GM23338 (cell line): ENCODE data around the gene PIWIL4. TPM values are rescaled to one million over a fixed set of nuclear protein-coding genes. Genes with fewer than 3 reads are reported as not detected.
"Not testable (repeated sequence)": the region's sequence is repeated elsewhere in the genome, so short reads cannot be mapped to it uniquely, and the experiment has no call there.

Source experiments
- ATAC-seq: fragments of 200-7000 bp; cut with Tn5 transposase; 3 replicates; pipeline ENCODE4 v1.9.1; 2020
- DNase-seq: peaks from one replicate; pipeline ENCODE4 v3.0.0-alpha.2; 2015; ENCODE audit warnings: low spot score
- H2AFZ ChIP-seq: fragments of 200-600 bp; sonication (generic); 2 replicates; pipeline ENCODE4 v1.8.0; 2016; ENCODE audit warnings: antibody characterized with exemption, mild to moderate bottlenecking, moderate library complexity
- H3F3A ChIP-seq: fragments of 200-600 bp; sonication (generic); replicated peaks from 2 replicates; pipeline ENCODE4 v1.8.0; 2017; ENCODE audit warnings: antibody characterized with exemption, mixed run types, low read depth
- H3K27ac ChIP-seq: fragments of 200-600 bp; sonication (generic); 2 replicates; pipeline ENCODE4 v1.6.1; 2016; ENCODE audit warnings: low read depth
- H3K27me3 ChIP-seq: fragments of 200-600 bp; sonication (generic); 2 replicates; pipeline ENCODE4 v1.8.0; 2016; ENCODE audit warnings: mild to moderate bottlenecking, mixed run types, moderate library complexity; ENCODE audit not compliant: insufficient read depth
- H3K36me3 ChIP-seq: fragments of 200-600 bp; sonication (generic); 2 replicates; pipeline ENCODE4 v1.8.0; 2016; ENCODE audit warnings: mild to moderate bottlenecking; ENCODE audit not compliant: insufficient read depth
- H3K4me1 ChIP-seq: fragments of 200-600 bp; sonication (generic); 2 replicates; pipeline ENCODE4 v1.8.0; 2016; ENCODE audit warnings: mild to moderate bottlenecking, moderate library complexity; ENCODE audit not compliant: insufficient read depth
- H3K4me2 ChIP-seq: fragments of 200-600 bp; sonication (generic); 2 replicates; pipeline ENCODE4 v1.7.1; 2017; ENCODE audit warnings: mixed run types
- H3K4me3 ChIP-seq: fragments of 200-600 bp; sonication (generic); 2 replicates; pipeline ENCODE4 v1.6.1; 2016; ENCODE audit warnings: mixed run types
- H3K79me2 ChIP-seq: fragments of 200-600 bp; sonication (generic); replicated peaks from 2 replicates; pipeline ENCODE4 v1.8.0; 2017; ENCODE audit warnings: mild to moderate bottlenecking; ENCODE audit not compliant: insufficient read depth
- H3K9me2 ChIP-seq: fragments of 200-600 bp; sonication (generic); 2 replicates; pipeline ENCODE4 v1.8.0; 2017; ENCODE audit not compliant: insufficient read depth
- H4K20me1 ChIP-seq: fragments of 200-600 bp; sonication (generic); replicated peaks from 2 replicates; pipeline ENCODE4 v1.8.0; 2017; ENCODE audit warnings: mild to moderate bottlenecking; ENCODE audit not compliant: insufficient read depth
- H3K27ac Mint-ChIP-seq: 2 replicates; pipeline ENCODE4 v1.8.0; 2020; ENCODE audit warnings: inconsistent platforms, mild to moderate bottlenecking, moderate library complexity, mixed read lengths
- H3K27me3 Mint-ChIP-seq: 3 replicates; pipeline ENCODE4 v1.8.0; 2022; ENCODE audit warnings: low read depth, mild to moderate bottlenecking, moderate library complexity, mixed read lengths, inconsistent platforms; ENCODE audit not compliant: insufficient read depth, poor library complexity
- H3K36me3 Mint-ChIP-seq: 3 replicates; pipeline ENCODE4 v1.8.0; 2021; ENCODE audit warnings: low read depth, mild to moderate bottlenecking, inconsistent platforms, moderate library complexity, mixed read lengths
- H3K4me1 Mint-ChIP-seq: 3 replicates; pipeline ENCODE4 v1.8.0; 2020; ENCODE audit warnings: mild to moderate bottlenecking, inconsistent platforms, mixed read lengths
- H3K4me3 Mint-ChIP-seq: 3 replicates; pipeline ENCODE4 v1.8.0; 2021; ENCODE audit warnings: moderate library complexity, mild to moderate bottlenecking, inconsistent platforms, mixed read lengths
- H3K9me3 Mint-ChIP-seq: 3 replicates; pipeline ENCODE4 v1.8.0; 2020; ENCODE audit warnings: moderate library complexity, mild to moderate bottlenecking, inconsistent platforms, mixed read lengths
- JUNB ChIP-seq: IDR thresholded peaks from one replicate; pipeline ENCODE4 v1.6.1; 2016; ENCODE audit warnings: antibody characterized with exemption; ENCODE audit not compliant: unreplicated experiment
- NANOG ChIP-seq: IDR thresholded peaks from 2 replicates; pipeline ENCODE4 v1.6.1; 2016; ENCODE audit warnings: antibody characterized with exemption, borderline replicate concordance
- POLR2AphosphoS5 ChIP-seq: IDR thresholded peaks from 2 replicates; pipeline ENCODE4 v1.6.1; 2016; ENCODE audit warnings: antibody characterized with exemption, low read depth
- STAT1 ChIP-seq: IDR thresholded peaks from one replicate; pipeline ENCODE4 v1.6.1; 2016; ENCODE audit warnings: antibody characterized with exemption; ENCODE audit not compliant: unreplicated experiment
- ZNF114 ChIP-seq: fragments of 250-450 bp; sonication (Bioruptor Pico); IDR thresholded peaks from 2 replicates; pipeline ENCODE4 v1.5.0; 2020; ENCODE audit warnings: mild to moderate bottlenecking, moderate library complexity
- polyA plus RNA-seq: library from polyadenylated mRNA; unstranded; fragments of >200 nt; fragmentation: Nextera tagmentation; extraction: Ambion mirVana; gene quantifications from 2 replicates; pipeline ENCODE4 v1.2.1, GENCODE V29; 2016
- total RNA-seq: library from RNA; depleted of rRNA; stranded (reverse); fragments of >200 nt; shearing (Covaris generic); gene quantifications from 2 replicates; pipeline ENCODE4 v1.2.3, GENCODE V29; 2014
- TF ChIP-seq, protein P1 (sequence below): IDR thresholded peaks from one replicate; pipeline ENCODE4 v1.6.1; 2018; ENCODE audit warnings: antibody characterized with exemption; ENCODE audit not compliant: unreplicated experiment
- TF ChIP-seq, protein P2 (sequence below): fragments of 250-450 bp; sonication (Bioruptor Pico); IDR thresholded peaks from 2 replicates; pipeline ENCODE4 v1.5.0; 2020; ENCODE audit warnings: mild to moderate bottlenecking, moderate library complexity

The PIWIL4 gene
- total and polyA plus RNA-seq, 2 experiments from 2014 or later: 0.23 to 0.66 TPM

DNA sequence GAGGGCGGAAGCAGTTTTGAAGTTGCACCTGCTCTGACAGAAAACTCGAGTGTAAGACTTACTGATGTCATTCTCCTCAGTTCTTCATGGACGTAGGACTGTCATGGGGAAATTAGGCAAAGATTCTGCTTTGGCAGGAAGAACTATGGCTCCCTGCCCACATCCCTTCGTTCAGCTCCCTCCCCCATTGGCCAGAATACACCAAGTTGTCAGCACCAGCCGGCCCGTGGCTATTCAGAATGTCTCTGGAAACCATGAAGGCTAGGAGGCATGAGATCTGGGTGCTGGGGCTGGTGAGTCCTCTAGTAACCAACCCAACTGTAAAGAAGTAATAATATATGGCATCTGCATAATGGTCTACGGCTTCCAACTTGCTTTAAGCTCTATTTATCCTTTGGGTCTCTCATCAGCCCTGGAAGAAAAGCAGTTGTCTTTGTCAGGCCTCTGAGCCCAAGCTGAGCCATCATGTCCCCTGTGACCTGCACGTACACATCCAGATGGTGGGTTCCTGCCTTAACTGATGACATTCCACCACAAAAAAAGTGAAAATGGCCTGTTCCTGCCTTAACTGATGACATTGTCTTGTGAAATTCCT, 74.1 kb downstream of the PIWIL4 start:
- no peak for ATAC-seq
- no peak overlapping the region for H2AFZ ChIP-seq
- no peak overlapping the region for H3K4me3 Mint-ChIP-seq

DNA sequence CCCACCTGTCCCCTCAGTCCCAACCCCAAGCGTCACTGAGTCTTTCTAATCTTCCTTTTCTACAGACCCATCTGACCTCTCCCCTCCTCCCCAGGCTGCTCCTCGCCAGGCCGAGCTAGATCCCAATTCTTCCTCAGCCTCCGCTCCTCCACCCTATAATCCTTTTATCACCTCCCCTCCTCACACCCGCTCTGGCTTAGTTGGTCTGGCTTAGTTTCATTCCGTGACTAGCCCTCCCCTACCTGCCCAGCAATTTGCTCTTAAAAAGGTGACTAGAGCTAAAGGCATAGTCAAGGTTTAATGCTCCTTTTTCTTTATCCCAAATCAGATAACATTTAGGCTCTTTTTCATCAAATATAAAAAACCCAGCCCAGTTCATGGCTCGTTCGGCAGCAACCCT, 76.0 kb downstream of the PIWIL4 start:
- H3K27me3 ChIP-seq, H2AFZ ChIP-seq, DNase-seq, H3F3A ChIP-seq, H3K36me3 ChIP-seq, H3K27ac Mint-ChIP-seq, ATAC-seq, H3K4me3 ChIP-seq, H3K4me2 ChIP-seq, H3K4me3 Mint-ChIP-seq, H3K27ac ChIP-seq, H4K20me1 ChIP-seq, H3K79me2 ChIP-seq, H3K9me2 ChIP-seq, H3K36me3 Mint-ChIP-seq, H3K9me3 Mint-ChIP-seq: not testable (repeated sequence)
- H3K27me3 Mint-ChIP-seq: peaks cover 11% of the 10 kb centered on the region
- H3K4me1 ChIP-seq: peaks cover 18% of the 10 kb centered on the region
- peaks cover 60% of the 10 kb centered on the region for H3K4me1 Mint-ChIP-seq

More for the DNA sequence above, 74.1 kb downstream of the PIWIL4 start:
- Histone ChIP-seq H3K79me2 (no peaks in the 10 kb centered on the region), H3K9me2 (0 out of 2 replicates have a peak, but pooled peaks cover 3% of the 10 kb centered on the region), H3K4me1 (peaks cover 15% of the 10 kb centered on the region), H3K4me2 (no peak overlapping the region), H4K20me1 (no peaks in the 10 kb centered on the region), H3K27me3 (no peaks in the 10 kb centered on the region), H3K36me3 (no peaks in the 10 kb centered on the region), H3K4me3 (no peak overlapping the region), H3K27ac (no peak overlapping the region), H3F3A (no peaks in the 10 kb centered on the region)
- DNase-seq: no peak
- H3K27ac Mint-ChIP-seq: no peak overlapping the region
- no peaks in the 10 kb centered on the region; the same call in 2 of the 3 replicates for H3K9me3 Mint-ChIP-seq
- no peaks in the 10 kb centered on the region; the same call in 2 of the 3 replicates for H3K36me3 Mint-ChIP-seq
- H3K4me1 Mint-ChIP-seq: peaks cover 45% of the 10 kb centered on the region
- H3K27me3 Mint-ChIP-seq: peaks cover 9% of the 10 kb centered on the region
- TF ChIP-seq ZNF114 (CRISPR knock-in tag) (no peak), NANOG (no peak), JUNB (no peak), STAT1 (no peak), POLR2AphosphoS5 (no peak)
- TF ChIP-seq, protein P1, sequence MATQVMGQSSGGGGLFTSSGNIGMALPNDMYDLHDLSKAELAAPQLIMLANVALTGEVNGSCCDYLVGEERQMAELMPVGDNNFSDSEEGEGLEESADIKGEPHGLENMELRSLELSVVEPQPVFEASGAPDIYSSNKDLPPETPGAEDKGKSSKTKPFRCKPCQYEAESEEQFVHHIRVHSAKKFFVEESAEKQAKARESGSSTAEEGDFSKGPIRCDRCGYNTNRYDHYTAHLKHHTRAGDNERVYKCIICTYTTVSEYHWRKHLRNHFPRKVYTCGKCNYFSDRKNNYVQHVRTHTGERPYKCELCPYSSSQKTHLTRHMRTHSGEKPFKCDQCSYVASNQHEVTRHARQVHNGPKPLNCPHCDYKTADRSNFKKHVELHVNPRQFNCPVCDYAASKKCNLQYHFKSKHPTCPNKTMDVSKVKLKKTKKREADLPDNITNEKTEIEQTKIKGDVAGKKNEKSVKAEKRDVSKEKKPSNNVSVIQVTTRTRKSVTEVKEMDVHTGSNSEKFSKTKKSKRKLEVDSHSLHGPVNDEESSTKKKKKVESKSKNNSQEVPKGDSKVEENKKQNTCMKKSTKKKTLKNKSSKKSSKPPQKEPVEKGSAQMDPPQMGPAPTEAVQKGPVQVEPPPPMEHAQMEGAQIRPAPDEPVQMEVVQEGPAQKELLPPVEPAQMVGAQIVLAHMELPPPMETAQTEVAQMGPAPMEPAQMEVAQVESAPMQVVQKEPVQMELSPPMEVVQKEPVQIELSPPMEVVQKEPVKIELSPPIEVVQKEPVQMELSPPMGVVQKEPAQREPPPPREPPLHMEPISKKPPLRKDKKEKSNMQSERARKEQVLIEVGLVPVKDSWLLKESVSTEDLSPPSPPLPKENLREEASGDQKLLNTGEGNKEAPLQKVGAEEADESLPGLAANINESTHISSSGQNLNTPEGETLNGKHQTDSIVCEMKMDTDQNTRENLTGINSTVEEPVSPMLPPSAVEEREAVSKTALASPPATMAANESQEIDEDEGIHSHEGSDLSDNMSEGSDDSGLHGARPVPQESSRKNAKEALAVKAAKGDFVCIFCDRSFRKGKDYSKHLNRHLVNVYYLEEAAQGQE: no peak
- TF ChIP-seq, protein P2, sequence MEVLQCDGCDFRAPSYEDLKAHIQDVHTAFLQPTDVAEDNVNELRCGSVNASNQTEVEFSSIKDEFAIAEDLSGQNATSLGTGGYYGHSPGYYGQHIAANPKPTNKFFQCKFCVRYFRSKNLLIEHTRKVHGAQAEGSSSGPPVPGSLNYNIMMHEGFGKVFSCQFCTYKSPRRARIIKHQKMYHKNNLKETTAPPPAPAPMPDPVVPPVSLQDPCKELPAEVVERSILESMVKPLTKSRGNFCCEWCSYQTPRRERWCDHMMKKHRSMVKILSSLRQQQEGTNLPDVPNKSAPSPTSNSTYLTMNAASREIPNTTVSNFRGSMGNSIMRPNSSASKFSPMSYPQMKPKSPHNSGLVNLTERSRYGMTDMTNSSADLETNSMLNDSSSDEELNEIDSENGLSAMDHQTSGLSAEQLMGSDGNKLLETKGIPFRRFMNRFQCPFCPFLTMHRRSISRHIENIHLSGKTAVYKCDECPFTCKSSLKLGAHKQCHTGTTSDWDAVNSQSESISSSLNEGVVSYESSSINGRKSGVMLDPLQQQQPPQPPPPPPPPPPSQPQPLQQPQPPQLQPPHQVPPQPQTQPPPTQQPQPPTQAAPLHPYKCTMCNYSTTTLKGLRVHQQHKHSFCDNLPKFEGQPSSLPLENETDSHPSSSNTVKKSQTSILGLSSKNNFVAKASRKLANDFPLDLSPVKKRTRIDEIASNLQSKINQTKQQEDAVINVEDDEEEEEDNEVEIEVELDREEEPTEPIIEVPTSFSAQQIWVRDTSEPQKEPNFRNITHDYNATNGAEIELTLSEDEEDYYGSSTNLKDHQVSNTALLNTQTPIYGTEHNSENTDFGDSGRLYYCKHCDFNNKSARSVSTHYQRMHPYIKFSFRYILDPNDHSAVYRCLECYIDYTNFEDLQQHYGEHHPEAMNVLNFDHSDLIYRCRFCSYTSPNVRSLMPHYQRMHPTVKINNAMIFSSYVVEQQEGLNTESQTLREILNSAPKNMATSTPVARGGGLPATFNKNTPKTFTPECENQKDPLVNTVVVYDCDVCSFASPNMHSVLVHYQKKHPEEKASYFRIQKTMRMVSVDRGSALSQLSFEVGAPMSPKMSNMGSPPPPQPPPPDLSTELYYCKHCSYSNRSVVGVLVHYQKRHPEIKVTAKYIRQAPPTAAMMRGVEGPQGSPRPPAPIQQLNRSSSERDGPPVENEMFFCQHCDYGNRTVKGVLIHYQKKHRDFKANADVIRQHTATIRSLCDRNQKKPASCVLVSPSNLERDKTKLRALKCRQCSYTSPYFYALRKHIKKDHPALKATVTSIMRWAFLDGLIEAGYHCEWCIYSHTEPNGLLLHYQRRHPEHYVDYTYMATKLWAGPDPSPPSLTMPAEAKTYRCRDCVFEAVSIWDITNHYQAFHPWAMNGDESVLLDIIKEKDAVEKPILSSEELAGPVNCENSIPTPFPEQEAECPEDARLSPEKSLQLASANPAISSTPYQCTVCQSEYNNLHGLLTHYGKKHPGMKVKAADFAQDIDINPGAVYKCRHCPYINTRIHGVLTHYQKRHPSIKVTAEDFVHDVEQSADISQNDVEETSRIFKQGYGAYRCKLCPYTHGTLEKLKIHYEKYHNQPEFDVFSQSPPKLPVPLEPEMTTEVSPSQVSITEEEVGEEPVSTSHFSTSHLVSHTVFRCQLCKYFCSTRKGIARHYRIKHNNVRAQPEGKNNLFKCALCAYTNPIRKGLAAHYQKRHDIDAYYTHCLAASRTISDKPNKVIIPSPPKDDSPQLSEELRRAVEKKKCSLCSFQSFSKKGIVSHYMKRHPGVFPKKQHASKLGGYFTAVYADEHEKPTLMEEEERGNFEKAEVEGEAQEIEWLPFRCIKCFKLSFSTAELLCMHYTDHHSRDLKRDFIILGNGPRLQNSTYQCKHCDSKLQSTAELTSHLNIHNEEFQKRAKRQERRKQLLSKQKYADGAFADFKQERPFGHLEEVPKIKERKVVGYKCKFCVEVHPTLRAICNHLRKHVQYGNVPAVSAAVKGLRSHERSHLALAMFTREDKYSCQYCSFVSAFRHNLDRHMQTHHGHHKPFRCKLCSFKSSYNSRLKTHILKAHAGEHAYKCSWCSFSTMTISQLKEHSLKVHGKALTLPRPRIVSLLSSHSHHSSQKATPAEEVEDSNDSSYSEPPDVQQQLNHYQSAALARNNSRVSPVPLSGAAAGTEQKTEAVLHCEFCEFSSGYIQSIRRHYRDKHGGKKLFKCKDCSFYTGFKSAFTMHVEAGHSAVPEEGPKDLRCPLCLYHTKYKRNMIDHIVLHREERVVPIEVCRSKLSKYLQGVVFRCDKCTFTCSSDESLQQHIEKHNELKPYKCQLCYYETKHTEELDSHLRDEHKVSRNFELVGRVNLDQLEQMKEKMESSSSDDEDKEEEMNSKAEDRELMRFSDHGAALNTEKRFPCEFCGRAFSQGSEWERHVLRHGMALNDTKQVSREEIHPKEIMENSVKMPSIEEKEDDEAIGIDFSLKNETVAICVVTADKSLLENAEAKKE (CRISPR knock-in tag): no peak
